GM23338 (cell line): ENCODE results near the gene NCCRP1. TPM values are rescaled to one million over a fixed set of nuclear protein-coding genes. Genes with fewer than 3 reads are reported as not detected.

Source experiments
- ATAC-seq: fragments of 200-7000 bp; cut with Tn5 transposase; 3 replicates; pipeline ENCODE4 v1.9.1; 2020
- DNase-seq: peaks from one replicate; pipeline ENCODE4 v3.0.0-alpha.2; 2015; ENCODE audit warnings: low spot score
- H2AFZ ChIP-seq: fragments of 200-600 bp; sonication (generic); 2 replicates; pipeline ENCODE4 v1.8.0; 2016; ENCODE audit warnings: antibody characterized with exemption, mild to moderate bottlenecking, moderate library complexity
- H3F3A ChIP-seq: fragments of 200-600 bp; sonication (generic); replicated peaks from 2 replicates; pipeline ENCODE4 v1.8.0; 2017; ENCODE audit warnings: antibody characterized with exemption, mixed run types, low read depth
- H3K27ac ChIP-seq: fragments of 200-600 bp; sonication (generic); 2 replicates; pipeline ENCODE4 v1.6.1; 2016; ENCODE audit warnings: low read depth
- H3K27me3 ChIP-seq: fragments of 200-600 bp; sonication (generic); 2 replicates; pipeline ENCODE4 v1.8.0; 2016; ENCODE audit warnings: mild to moderate bottlenecking, mixed run types, moderate library complexity; ENCODE audit not compliant: insufficient read depth
- H3K36me3 ChIP-seq: fragments of 200-600 bp; sonication (generic); 2 replicates; pipeline ENCODE4 v1.8.0; 2016; ENCODE audit warnings: mild to moderate bottlenecking; ENCODE audit not compliant: insufficient read depth
- H3K4me1 ChIP-seq: fragments of 200-600 bp; sonication (generic); 2 replicates; pipeline ENCODE4 v1.8.0; 2016; ENCODE audit warnings: mild to moderate bottlenecking, moderate library complexity; ENCODE audit not compliant: insufficient read depth
- H3K4me2 ChIP-seq: fragments of 200-600 bp; sonication (generic); 2 replicates; pipeline ENCODE4 v1.7.1; 2017; ENCODE audit warnings: mixed run types
- H3K4me3 ChIP-seq: fragments of 200-600 bp; sonication (generic); 2 replicates; pipeline ENCODE4 v1.6.1; 2016; ENCODE audit warnings: mixed run types
- H3K79me2 ChIP-seq: fragments of 200-600 bp; sonication (generic); replicated peaks from 2 replicates; pipeline ENCODE4 v1.8.0; 2017; ENCODE audit warnings: mild to moderate bottlenecking; ENCODE audit not compliant: insufficient read depth
- H3K9me2 ChIP-seq: fragments of 200-600 bp; sonication (generic); 2 replicates; pipeline ENCODE4 v1.8.0; 2017; ENCODE audit not compliant: insufficient read depth
- H4K20me1 ChIP-seq: fragments of 200-600 bp; sonication (generic); replicated peaks from 2 replicates; pipeline ENCODE4 v1.8.0; 2017; ENCODE audit warnings: mild to moderate bottlenecking; ENCODE audit not compliant: insufficient read depth
- H3K27ac Mint-ChIP-seq: 2 replicates; pipeline ENCODE4 v1.8.0; 2020; ENCODE audit warnings: inconsistent platforms, mild to moderate bottlenecking, moderate library complexity, mixed read lengths
- H3K27me3 Mint-ChIP-seq: 3 replicates; pipeline ENCODE4 v1.8.0; 2022; ENCODE audit warnings: low read depth, mild to moderate bottlenecking, moderate library complexity, mixed read lengths, inconsistent platforms; ENCODE audit not compliant: insufficient read depth, poor library complexity
- H3K36me3 Mint-ChIP-seq: 3 replicates; pipeline ENCODE4 v1.8.0; 2021; ENCODE audit warnings: low read depth, mild to moderate bottlenecking, inconsistent platforms, moderate library complexity, mixed read lengths
- H3K4me1 Mint-ChIP-seq: 3 replicates; pipeline ENCODE4 v1.8.0; 2020; ENCODE audit warnings: mild to moderate bottlenecking, inconsistent platforms, mixed read lengths
- H3K4me3 Mint-ChIP-seq: 3 replicates; pipeline ENCODE4 v1.8.0; 2021; ENCODE audit warnings: moderate library complexity, mild to moderate bottlenecking, inconsistent platforms, mixed read lengths
- H3K9me3 Mint-ChIP-seq: 3 replicates; pipeline ENCODE4 v1.8.0; 2020; ENCODE audit warnings: moderate library complexity, mild to moderate bottlenecking, inconsistent platforms, mixed read lengths
- CREB1 ChIP-seq: fragments of 250-450 bp; sonication (Bioruptor Pico); IDR thresholded peaks from 2 replicates; pipeline ENCODE4 v1.5.0; 2020; ENCODE audit warnings: low read depth, mild to moderate bottlenecking, moderate library complexity
- ETS1 ChIP-seq: IDR thresholded peaks from 2 replicates; pipeline ENCODE4 v1.6.1; 2016; ENCODE audit warnings: antibody characterized with exemption
- EZH2phosphoT487 ChIP-seq: fragments of 200-600 bp; sonication (generic); IDR thresholded peaks from one replicate; pipeline ENCODE4 v1.8.1; 2018; ENCODE audit warnings: antibody characterized with exemption; ENCODE audit not compliant: unreplicated experiment
- POLR2AphosphoS5 ChIP-seq: IDR thresholded peaks from 2 replicates; pipeline ENCODE4 v1.6.1; 2016; ENCODE audit warnings: antibody characterized with exemption, low read depth
- polyA plus RNA-seq: library from polyadenylated mRNA; unstranded; fragments of >200 nt; fragmentation: Nextera tagmentation; extraction: Ambion mirVana; gene quantifications from 2 replicates; pipeline ENCODE4 v1.2.1, GENCODE V29; 2016
- total RNA-seq: library from RNA; depleted of rRNA; stranded (reverse); fragments of >200 nt; shearing (Covaris generic); gene quantifications from 2 replicates; pipeline ENCODE4 v1.2.3, GENCODE V29; 2014
- TF ChIP-seq, protein P1 (sequence below): IDR thresholded peaks from one replicate; pipeline ENCODE4 v1.6.1; 2018; ENCODE audit warnings: antibody characterized with exemption; ENCODE audit not compliant: unreplicated experiment

The NCCRP1 gene
- total and polyA plus RNA-seq, 2 experiments from 2014 or later = 3.6 to 6.2 TPM

DNA sequence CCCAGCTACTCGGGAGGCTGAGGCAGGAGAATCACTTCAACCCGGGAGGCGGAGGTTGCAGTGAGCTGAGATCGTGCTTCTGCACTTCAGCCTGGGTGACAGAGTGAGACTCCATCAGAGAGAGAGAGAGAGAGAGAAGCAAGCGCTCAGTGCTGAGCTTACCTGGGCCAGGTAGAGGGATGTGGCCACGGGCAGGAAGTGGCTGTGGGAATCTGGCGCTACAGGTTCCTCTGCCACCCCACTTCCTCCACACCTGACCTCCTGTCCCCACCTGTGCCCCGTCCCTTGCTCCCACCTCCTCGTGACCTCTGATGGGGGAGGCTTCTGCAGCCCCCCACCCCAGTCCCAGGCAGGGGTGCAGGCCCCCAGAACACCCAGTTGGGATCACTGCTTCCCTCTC lies 1.0 kb upstream of the NCCRP1 start:
- peak overlapping the region; percentile 32; the same call in 1 of the 3 replicates for H3K4me3 Mint-ChIP-seq
- H3K9me2 ChIP-seq = no peaks in the 10 kb centered on the region
- no peak overlapping the region for H3K27ac ChIP-seq
- peaks cover 6% of the 10 kb centered on the region for H3K4me1 ChIP-seq
- peak; percentile 11; the same call in 2 of the 3 replicates for ATAC-seq
- peaks cover 3% of the 10 kb centered on the region; the same call in 2 of the 3 replicates for H3K9me3 Mint-ChIP-seq
- H3K27me3 ChIP-seq = peaks cover 30% of the 10 kb centered on the region
- peaks cover 40% of the 10 kb centered on the region for H3K27me3 Mint-ChIP-seq
- H3K36me3 Mint-ChIP-seq = no peaks in the 10 kb centered on the region; the same call in 2 of the 3 replicates
- no peaks in the 10 kb centered on the region for H3K36me3 ChIP-seq
- no peaks in the 10 kb centered on the region for H3K79me2 ChIP-seq
- TF ChIP-seq POLR2AphosphoS5 = no peak
- no peak for DNase-seq
- no peaks in the 10 kb centered on the region for H4K20me1 ChIP-seq
- no peaks in the 10 kb centered on the region for H3F3A ChIP-seq
- peak overlapping the region; percentile 37; the same call in 1 of the 2 replicates for H3K27ac Mint-ChIP-seq
- H3K4me1 Mint-ChIP-seq = peaks cover 21% of the 10 kb centered on the region
- peak overlapping the region; percentile 56; the same call in 1 of the 2 replicates for H2AFZ ChIP-seq
- no peak overlapping the region for H3K4me3 ChIP-seq
- H3K4me2 ChIP-seq = peak overlapping the region; percentile 78; the same call in 1 of the 2 replicates

- ATAC-seq = peak; percentile 8
- Histone ChIP-seq H3K36me3 (no peaks in the 10 kb centered on the region), H3K4me3 (peak overlapping the region; percentile 55; the same call in 1 of the 2 replicates), H3K27me3 (peaks cover 30% of the 10 kb centered on the region), H3K27ac (no peak overlapping the region), H3F3A (no peaks in the 10 kb centered on the region), H3K79me2 (no peaks in the 10 kb centered on the region), H3K9me2 (no peaks in the 10 kb centered on the region), H4K20me1 (no peaks in the 10 kb centered on the region), H3K4me2 (peak overlapping the region; percentile 78; the same call in 1 of the 2 replicates), H3K4me1 (peaks cover 6% of the 10 kb centered on the region), H2AFZ (peak overlapping the region; percentile 56; the same call in 1 of the 2 replicates)
- Mint-ChIP-seq H3K4me1 (peaks cover 21% of the 10 kb centered on the region), H3K27me3 (peaks cover 40% of the 10 kb centered on the region), H3K9me3 (peaks cover 3% of the 10 kb centered on the region; the same call in 2 of the 3 replicates), H3K4me3 (peak overlapping the region; percentile 61; the same call in 2 of the 3 replicates), H3K36me3 (no peaks in the 10 kb centered on the region; the same call in 2 of the 3 replicates), H3K27ac (no peak overlapping the region)
- TF ChIP-seq CREB1 = no peak
- no peak for TF ChIP-seq ETS1
- TF ChIP-seq, protein P1, sequence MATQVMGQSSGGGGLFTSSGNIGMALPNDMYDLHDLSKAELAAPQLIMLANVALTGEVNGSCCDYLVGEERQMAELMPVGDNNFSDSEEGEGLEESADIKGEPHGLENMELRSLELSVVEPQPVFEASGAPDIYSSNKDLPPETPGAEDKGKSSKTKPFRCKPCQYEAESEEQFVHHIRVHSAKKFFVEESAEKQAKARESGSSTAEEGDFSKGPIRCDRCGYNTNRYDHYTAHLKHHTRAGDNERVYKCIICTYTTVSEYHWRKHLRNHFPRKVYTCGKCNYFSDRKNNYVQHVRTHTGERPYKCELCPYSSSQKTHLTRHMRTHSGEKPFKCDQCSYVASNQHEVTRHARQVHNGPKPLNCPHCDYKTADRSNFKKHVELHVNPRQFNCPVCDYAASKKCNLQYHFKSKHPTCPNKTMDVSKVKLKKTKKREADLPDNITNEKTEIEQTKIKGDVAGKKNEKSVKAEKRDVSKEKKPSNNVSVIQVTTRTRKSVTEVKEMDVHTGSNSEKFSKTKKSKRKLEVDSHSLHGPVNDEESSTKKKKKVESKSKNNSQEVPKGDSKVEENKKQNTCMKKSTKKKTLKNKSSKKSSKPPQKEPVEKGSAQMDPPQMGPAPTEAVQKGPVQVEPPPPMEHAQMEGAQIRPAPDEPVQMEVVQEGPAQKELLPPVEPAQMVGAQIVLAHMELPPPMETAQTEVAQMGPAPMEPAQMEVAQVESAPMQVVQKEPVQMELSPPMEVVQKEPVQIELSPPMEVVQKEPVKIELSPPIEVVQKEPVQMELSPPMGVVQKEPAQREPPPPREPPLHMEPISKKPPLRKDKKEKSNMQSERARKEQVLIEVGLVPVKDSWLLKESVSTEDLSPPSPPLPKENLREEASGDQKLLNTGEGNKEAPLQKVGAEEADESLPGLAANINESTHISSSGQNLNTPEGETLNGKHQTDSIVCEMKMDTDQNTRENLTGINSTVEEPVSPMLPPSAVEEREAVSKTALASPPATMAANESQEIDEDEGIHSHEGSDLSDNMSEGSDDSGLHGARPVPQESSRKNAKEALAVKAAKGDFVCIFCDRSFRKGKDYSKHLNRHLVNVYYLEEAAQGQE = no peak
- TF ChIP-seq POLR2AphosphoS5 = 0 out of 2 replicates have a peak, but pooled peaks have one; percentile 0
- no peak for TF ChIP-seq EZH2phosphoT487
- no peak for DNase-seq
These were observed 444 bp upstream of the NCCRP1 start for GRCh38 chr19:39196320-39196719.
